Kidney (tissue), 14 donors: ENCODE results near the gene RNF150. TPM values are rescaled to one million over a fixed set of nuclear protein-coding genes. Genes with fewer than 3 reads are reported as not detected.

Source experiments
- DNase-seq, 5 donors: peaks; one replicate each; pipeline ENCODE4 v3.0.0-alpha.2; 2013 to 2020
- FAIRE-seq: peaks from 2 replicates; lab custom pipeline; 2012; peaks lifted over from hg19 to GRCh38; lab: Jason Lieb, UNC
- H3K27ac ChIP-seq, 2 donors: one replicate each; pipeline ENCODE4 v1.7.0; 2013; ENCODE audit warnings: low read depth in 2 of 2, low read length in 2 of 2, inconsistent platforms in 1 of 2
- H3K27me3 ChIP-seq: one replicate; pipeline ENCODE4 v1.7.1; 2013; ENCODE audit warnings: low read length, inconsistent platforms; ENCODE audit not compliant: control insufficient read depth, insufficient read depth
- H3K36me3 ChIP-seq, 3 donors: one replicate each; pipeline versions ENCODE4 v1.7.0 to v1.7.1; 2013; ENCODE audit warnings: low read length in 3 of 3, control low read depth in 1 of 3, inconsistent platforms in 1 of 3; ENCODE audit not compliant: insufficient read depth in 3 of 3, control insufficient read depth in 2 of 3
- H3K4me1 ChIP-seq, 3 donors: one replicate each; pipeline versions ENCODE4 v1.7.0 to v1.7.1; 2013; ENCODE audit warnings: low read length in 3 of 3, inconsistent platforms in 1 of 3, low read depth in 1 of 3; ENCODE audit not compliant: control insufficient read depth in 2 of 3, insufficient read depth in 2 of 3
- H3K4me3 ChIP-seq, 3 donors: one replicate each; pipeline versions ENCODE4 v1.7.0 to v1.8.1; 2013; ENCODE audit warnings: low read length in 3 of 3, control low read depth in 1 of 3, inconsistent platforms in 1 of 3
- H3K9ac ChIP-seq, 3 donors: one replicate each; pipeline versions ENCODE4 v1.7.0 to v1.7.1; 2013; ENCODE audit warnings: low read length in 3 of 3, control low read depth in 1 of 3, inconsistent platforms in 1 of 3
- H3K9me3 ChIP-seq, 3 donors: one replicate each; pipeline versions ENCODE4 v1.7.0 to v1.7.1; 2013; ENCODE audit warnings: low read length in 3 of 3, control low read depth in 1 of 3, inconsistent platforms in 1 of 3; ENCODE audit not compliant: control insufficient read depth in 2 of 3, insufficient read depth in 1 of 3
- intact Hi-C: fragments of 100-400 bp; cut with DNase I; formaldehyde crosslinking; loops from one replicate; pipeline ENCODE4 v1.11.1; 2022
- polyA plus RNA-seq: library from polyadenylated mRNA; stranded (reverse); fragments of 350-450 nt; fragmentation: Illumina TruSeq; extraction: RNeasy Lipid Tissue Mini Kit (QIAGEN cat#74804); gene quantifications from one replicate; pipeline ENCODE4 v1.2.3, GENCODE V29; 2014; ENCODE audit warnings: low read depth, low replicate concordance; ENCODE audit not compliant: insufficient read depth
- total RNA-seq: library from RNA; stranded (reverse); fragmentation: NEBNext Ultra II Directional; extraction: Animal tissue kit (Norgen Biotek cat#: 25700); gene quantifications from one replicate; pipeline ENCODE4 v1.2.1, GENCODE V29; 2021
- TF ChIP-seq, protein P1 (sequence below): IDR thresholded peaks from 3 replicates; pipeline ENCODE4 v1.5.1; 2012; ENCODE audit warnings: mild to moderate bottlenecking, moderate library complexity, borderline replicate concordance; ENCODE audit not compliant: insufficient read depth; ENCODE audit errors: extremely low read depth
- donor health status: control.
- donor health status: control.
- donor health status: control.
- donor health status: control.
- donor health status: control.
- donor health status: DM: yes; HTN: yes; CAD: no.
- donor health status: Normal renal cell carcinoma (clear cell type).

The RNF150 gene
- total and polyA plus RNA-seq, 2 donors from 2014 or later, result 5.0 to 34.2 TPM

DNA sequence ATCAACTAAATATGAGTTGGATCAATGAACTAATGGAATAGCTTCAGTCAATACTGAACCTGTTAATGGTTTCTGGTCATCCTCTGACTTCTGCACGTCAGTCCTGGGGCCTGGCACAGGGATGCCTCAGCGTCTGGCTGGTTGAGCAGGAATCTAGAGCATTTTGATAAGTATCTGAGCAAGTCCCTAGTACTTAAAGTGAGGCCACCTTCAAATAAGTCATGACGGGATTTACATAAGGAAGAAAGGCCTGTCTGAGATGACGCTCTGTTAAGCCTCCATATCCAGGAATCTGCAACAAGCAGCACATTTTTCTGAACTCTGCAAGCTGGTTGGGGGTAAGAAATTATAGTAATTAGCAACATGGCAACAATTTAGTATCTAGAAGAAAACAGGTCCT is 293.9 kb downstream of the RNF150 start:
- H3K36me3 ChIP-seq, result no peaks in the 10 kb centered on the region
- no peak overlapping the region for H3K9ac ChIP-seq
- H3K27ac ChIP-seq, result no peak overlapping the region
- TF ChIP-seq, protein P1, sequence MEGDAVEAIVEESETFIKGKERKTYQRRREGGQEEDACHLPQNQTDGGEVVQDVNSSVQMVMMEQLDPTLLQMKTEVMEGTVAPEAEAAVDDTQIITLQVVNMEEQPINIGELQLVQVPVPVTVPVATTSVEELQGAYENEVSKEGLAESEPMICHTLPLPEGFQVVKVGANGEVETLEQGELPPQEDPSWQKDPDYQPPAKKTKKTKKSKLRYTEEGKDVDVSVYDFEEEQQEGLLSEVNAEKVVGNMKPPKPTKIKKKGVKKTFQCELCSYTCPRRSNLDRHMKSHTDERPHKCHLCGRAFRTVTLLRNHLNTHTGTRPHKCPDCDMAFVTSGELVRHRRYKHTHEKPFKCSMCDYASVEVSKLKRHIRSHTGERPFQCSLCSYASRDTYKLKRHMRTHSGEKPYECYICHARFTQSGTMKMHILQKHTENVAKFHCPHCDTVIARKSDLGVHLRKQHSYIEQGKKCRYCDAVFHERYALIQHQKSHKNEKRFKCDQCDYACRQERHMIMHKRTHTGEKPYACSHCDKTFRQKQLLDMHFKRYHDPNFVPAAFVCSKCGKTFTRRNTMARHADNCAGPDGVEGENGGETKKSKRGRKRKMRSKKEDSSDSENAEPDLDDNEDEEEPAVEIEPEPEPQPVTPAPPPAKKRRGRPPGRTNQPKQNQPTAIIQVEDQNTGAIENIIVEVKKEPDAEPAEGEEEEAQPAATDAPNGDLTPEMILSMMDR, result no peak
- H3K9me3 ChIP-seq, result peaks cover 0 to 4% (median 0%) of the 10 kb centered on the region in 3 donors
- no peak overlapping the region for H3K4me3 ChIP-seq
- FAIRE-seq (no peak), DNase-seq (no peak)
- no peaks in the 10 kb centered on the region for H3K27me3 ChIP-seq
- intact Hi-C loops, result no loop called here
- H3K4me1 ChIP-seq, result no peaks in the 10 kb centered on the region

DNA sequence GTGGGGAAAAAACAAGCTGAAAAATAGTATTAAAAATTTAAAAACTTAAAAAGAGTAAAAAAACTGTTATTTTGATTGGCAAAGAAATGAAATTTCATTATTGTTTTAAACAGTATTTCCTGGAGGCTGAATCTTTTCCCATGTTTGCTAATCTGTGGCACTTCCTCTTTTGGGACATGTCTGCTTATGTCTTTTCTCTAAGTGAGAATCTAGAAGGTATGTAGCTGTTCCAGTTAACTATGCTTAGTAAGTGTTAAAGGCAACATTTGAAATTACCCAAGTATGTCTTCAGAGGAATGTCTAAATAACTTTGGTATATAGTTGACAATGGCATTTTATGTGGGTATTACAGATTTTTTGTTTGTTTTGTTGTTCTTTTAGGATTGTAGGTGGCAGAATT is 295.5 kb downstream of the RNF150 start:
- TF ChIP-seq, protein P1, result no peak
- peak; percentile 80 for FAIRE-seq
- H3K27me3 ChIP-seq, result no peaks in the 10 kb centered on the region
- H3K4me3 ChIP-seq, result no peak overlapping the region
- no peak overlapping the region for H3K27ac ChIP-seq
- DNase-seq, result no peak
- no peaks in the 10 kb centered on the region for H3K4me1 ChIP-seq
- H3K9ac ChIP-seq, result no peak overlapping the region
- intact Hi-C loops, result no loop called here
- no peaks in the 10 kb centered on the region for H3K36me3 ChIP-seq
- H3K9me3 ChIP-seq, result peaks cover 0 to 4% (median 0%) of the 10 kb centered on the region in 3 donors

GRCh38 chr4:140834839-140835495 is 298.3 kb downstream of the RNF150 start:
- no peaks in the 10 kb centered on the region for H3K4me1 ChIP-seq
- no peaks in the 10 kb centered on the region for H3K36me3 ChIP-seq
- no peaks in the 10 kb centered on the region for H3K9me3 ChIP-seq
- no peak overlapping the region for H3K9ac ChIP-seq
- no peak overlapping the region for H3K27ac ChIP-seq
- intact Hi-C loops, result no loop called here
- TF ChIP-seq, protein P1, result no peak
- DNase-seq (no peak), FAIRE-seq (no peak)
- H3K27me3 ChIP-seq, result no peaks in the 10 kb centered on the region
- no peak overlapping the region for H3K4me3 ChIP-seq
